Right cardiac atrium (tissue), 5 donors: ENCODE results near the gene ADAMTS19. TPM values are rescaled to one million over a fixed set of nuclear protein-coding genes. Genes with fewer than 3 reads are reported as not detected.

ENCODE experiments used
- ATAC-seq, 2 donors: fragments of 200-7000 bp; cut with Tn5 transposase; one replicate each; pipeline versions ENCODE4 v1.8.0 to v1.9.1; 2020; ENCODE audit warnings: moderate library complexity in 2 of 2, mild to moderate bottlenecking in 1 of 2
- DNase-seq, 3 donors: peaks; one replicate each; pipeline ENCODE4 v3.0.0-alpha.2; 2020
- H3K27ac ChIP-seq: one replicate; pipeline ENCODE4 v1.5.1; 2013; ENCODE audit warnings: mild to moderate bottlenecking, low read length, control low read depth, moderate library complexity
- H3K27me3 ChIP-seq: one replicate; pipeline ENCODE4 v1.6.1; 2013; ENCODE audit not compliant: control insufficient read depth, insufficient read depth
- H3K4me1 ChIP-seq: one replicate; pipeline ENCODE4 v1.6.1; 2013; ENCODE audit warnings: low read length; ENCODE audit not compliant: control insufficient read depth, insufficient read depth
- H3K4me3 ChIP-seq: one replicate; pipeline ENCODE4 v1.5.1; 2013; ENCODE audit warnings: low read length, control low read depth
- H3K9me3 ChIP-seq: one replicate; pipeline ENCODE4 v1.6.1; 2013; ENCODE audit warnings: low read length; ENCODE audit not compliant: control insufficient read depth
- WGBS: extraction: QIAGEN DNeasy Blood & Tissue Kit; methylation state at CpG from one replicate; pipeline ENCODE4 v1.1.7; 2013; 5-methylcytosine and 5-hydroxymethylcytosine counted together
- intact Hi-C, 4 donors: fragments of 100-400 bp; cut with DNase I; formaldehyde crosslinking; loops; one replicate each; pipeline versions ENCODE4 v1.11.0 to v1.14.0; 2022 to 2023
- polyA plus RNA-seq: library from polyadenylated mRNA; stranded (reverse); fragments of 200-250 nt; gene quantifications from one replicate; pipeline ENCODE4 v1.2.3, GENCODE V29; 2013
- total RNA-seq, 4 donors: library from RNA; stranded (reverse); fragmentation: NEBNext Ultra II Directional; extraction: Animal tissue kit (Norgen Biotek cat#: 25700); gene quantifications; one replicate each; pipeline ENCODE4 v1.2.1, GENCODE V29; 2021
- donor health status: healthy with polysubstance abuse.
- donor health status: DM: no; HTN: yes; CAD: no.
- donor health status: DM: no; HTN: no; CAD: no.
- donor health status: DM: no; HTN: yes; CAD: no; lungs with severe emphysema.
- donor health status: DM: yes; HTN: yes; CAD: no.

The ADAMTS19 gene
- total and polyA plus RNA-seq, 5 donors = 0.25 to 2.1 (median 1.5) TPM

- intact Hi-C loops = no loop called here
- no peaks in the 10 kb centered on the region for H3K9me3 ChIP-seq
- H3K4me3 ChIP-seq = no peak overlapping the region
- no peak overlapping the region for H3K27ac ChIP-seq
- no peak for DNase-seq
- 90% methylated on average over 6 of the region's 6 CpGs for WGBS
- no peaks in the 10 kb centered on the region for H3K27me3 ChIP-seq
- no peaks in the 10 kb centered on the region for H3K4me1 ChIP-seq
- ATAC-seq = no peak
Measured at GRCh38 chr5:129440424-129440823, 19.7 kb upstream of the ADAMTS19 start.

GRCh38 chr5:129441096-129441495 lies 19.0 kb upstream of the ADAMTS19 start:
- Histone ChIP-seq H3K9me3 (no peaks in the 10 kb centered on the region), H3K4me1 (no peaks in the 10 kb centered on the region), H3K27me3 (no peaks in the 10 kb centered on the region), H3K27ac (no peak overlapping the region), H3K4me3 (no peak overlapping the region)
- WGBS = 72% methylated on average over 1 of the region's 1 CpG
- intact Hi-C loops = no loop called here
- no peak for ATAC-seq
- DNase-seq = no peak

- H3K27ac ChIP-seq = no peak overlapping the region
- ATAC-seq (no peak), DNase-seq (no peak)
- intact Hi-C loops = no loop called here
- no peaks in the 10 kb centered on the region for H3K27me3 ChIP-seq
- WGBS = 89% methylated on average over 2 of the region's 2 CpGs
- no peak overlapping the region for H3K4me3 ChIP-seq
- no peaks in the 10 kb centered on the region for H3K4me1 ChIP-seq
- no peaks in the 10 kb centered on the region for H3K9me3 ChIP-seq
Measured at GRCh38 chr5:129445379-129445778, 14.7 kb upstream of the ADAMTS19 start.

GRCh38 chr5:129447968-129448367 lies 12.1 kb upstream of the ADAMTS19 start:
- no peak for ATAC-seq
- WGBS = 61% methylated on average over 2 of the region's 2 CpGs

GRCh38 chr5:129448654-129449053 lies 11.4 kb upstream of the ADAMTS19 start:
- DNase-seq (no peak), ATAC-seq (no peak)
- 87% methylated on average over 4 of the region's 4 CpGs for WGBS
- intact Hi-C loops = no loop called here
- no peak overlapping the region for H3K27ac ChIP-seq
- H3K4me3 ChIP-seq = no peak overlapping the region
- H3K9me3 ChIP-seq = no peaks in the 10 kb centered on the region
- H3K27me3 ChIP-seq = no peaks in the 10 kb centered on the region
- H3K4me1 ChIP-seq = no peaks in the 10 kb centered on the region

More at GRCh38 chr5:129447968-129448367, 12.1 kb upstream of the ADAMTS19 start:
- H3K4me1 ChIP-seq = no peaks in the 10 kb centered on the region
- no peak for DNase-seq
- no peaks in the 10 kb centered on the region for H3K27me3 ChIP-seq
- no peak overlapping the region for H3K4me3 ChIP-seq
- intact Hi-C loops = no loop called here
- H3K27ac ChIP-seq = no peak overlapping the region
- H3K9me3 ChIP-seq = no peaks in the 10 kb centered on the region

- Histone ChIP-seq H3K27ac (no peak overlapping the region), H3K9me3 (no peaks in the 10 kb centered on the region), H3K4me3 (no peak overlapping the region), H3K4me1 (no peaks in the 10 kb centered on the region), H3K27me3 (no peaks in the 10 kb centered on the region)
- intact Hi-C loops = no loop called here
- WGBS = 89% methylated on average over 2 of the region's 2 CpGs
- DNase-seq (no peak), ATAC-seq (no peak)
Measured at GRCh38 chr5:129454461-129454860, 5.6 kb upstream of the ADAMTS19 start.

GRCh38 chr5:129459450-129459776 lies 685 bp upstream of the ADAMTS19 start:
- Histone ChIP-seq H3K9me3 (no peaks in the 10 kb centered on the region), H3K27me3 (no peaks in the 10 kb centered on the region), H3K27ac (no peak overlapping the region), H3K4me3 (peak overlapping the region; percentile 39), H3K4me1 (no peaks in the 10 kb centered on the region)
- 26% methylated on average over 11 of the region's 11 CpGs for WGBS
- ATAC-seq (no peak), DNase-seq (no peak)
- intact Hi-C loops = no loop called here

GRCh38 chr5:129460672-129460935 lies 506 bp downstream of the ADAMTS19 start:
- H3K9me3 ChIP-seq = no peaks in the 10 kb centered on the region
- under 1% methylated on average over 10 of the region's 10 CpGs for WGBS
- DNase-seq = no peak
- no peak for ATAC-seq
- peak overlapping the region; percentile 39 for H3K4me3 ChIP-seq
- H3K4me1 ChIP-seq = no peaks in the 10 kb centered on the region
- intact Hi-C loops = no loop called here
- no peaks in the 10 kb centered on the region for H3K27me3 ChIP-seq
- H3K27ac ChIP-seq = no peak overlapping the region

- H3K27ac ChIP-seq = no peak overlapping the region
- DNase-seq (peak; percentile 36 to 76 (median 69)), ATAC-seq (peak; percentile 64 to 75)
- intact Hi-C loops = no loop called here
- no peaks in the 10 kb centered on the region for H3K27me3 ChIP-seq
- peak overlapping the region; percentile 39 for H3K4me3 ChIP-seq
- no peaks in the 10 kb centered on the region for H3K4me1 ChIP-seq
- under 1% methylated on average over 88 of the region's 88 CpGs for whole genome bisulfite sequencing
- H3K9me3 ChIP-seq = no peaks in the 10 kb centered on the region
Measured at GRCh38 chr5:129460936-129461710, 1.0 kb downstream of the ADAMTS19 start.

GRCh38 chr5:129461711-129462332 lies 1.7 kb downstream of the ADAMTS19 start:
- 41% methylated on average over 13 of the region's 13 CpGs for WGBS
- ATAC-seq = no peak
- intact Hi-C loops = no loop called here
- peak overlapping the region; percentile 39 for H3K4me3 ChIP-seq
- H3K27me3 ChIP-seq = no peaks in the 10 kb centered on the region
- DNase-seq = no peak
- no peaks in the 10 kb centered on the region for H3K4me1 ChIP-seq
- no peak overlapping the region for H3K27ac ChIP-seq
- no peaks in the 10 kb centered on the region for H3K9me3 ChIP-seq

- Histone ChIP-seq H3K27ac (no peak overlapping the region), H3K9me3 (no peaks in the 10 kb centered on the region), H3K4me1 (no peaks in the 10 kb centered on the region), H3K27me3 (no peaks in the 10 kb centered on the region), H3K4me3 (no peak overlapping the region)
- no peak for ATAC-seq
- DNase-seq = no peak
- 66% methylated on average over 4 of the region's 4 CpGs for WGBS
- intact Hi-C loops = no loop called here
Measured at GRCh38 chr5:129465776-129466344, 5.8 kb downstream of the ADAMTS19 start.
